ENCODE data around the gene DPP6.
"Not testable (repeated sequence)": the region's sequence is repeated elsewhere in the genome, so short reads cannot be mapped to it uniquely, and the experiment has no call there.

DPP6 gene

GRCh38 chr7:154078523-154078922 is 26.3 kb downstream of the DPP6 start:
- DNase-seq = not testable (repeated sequence)

- DNase-seq = not testable (repeated sequence)
Measured at GRCh38 chr7:154080249-154080648, 28.1 kb downstream of the DPP6 start.

GRCh38 chr7:154087037-154087725 is 35.0 kb downstream of the DPP6 start:
- not testable (repeated sequence) for DNase-seq

GRCh38 chr7:154092093-154092492 is 39.9 kb downstream of the DPP6 start:
- DNase-seq = not testable (repeated sequence)

- not testable (repeated sequence) for DNase-seq
Measured at GRCh38 chr7:154095201-154095600, 43.0 kb downstream of the DPP6 start.

- not testable (repeated sequence) for DNase-seq
Measured at GRCh38 chr7:154105063-154105462, 52.9 kb downstream of the DPP6 start.

- DNase-seq = not testable (repeated sequence)
Measured at GRCh38 chr7:154109615-154110014, 57.4 kb downstream of the DPP6 start.

- not testable (repeated sequence) for DNase-seq
Measured at GRCh38 chr7:154113732-154114351, 61.6 kb downstream of the DPP6 start.

- DNase-seq = not testable (repeated sequence)
Measured at GRCh38 chr7:154117411-154118390, 65.5 kb downstream of the DPP6 start.

GRCh38 chr7:154120825-154121224 is 68.6 kb downstream of the DPP6 start:
- DNase-seq = not testable (repeated sequence)

GRCh38 chr7:154122720-154123119 is 70.5 kb downstream of the DPP6 start:
- not testable (repeated sequence) for DNase-seq

GRCh38 chr7:154123397-154123796 is 71.2 kb downstream of the DPP6 start:
- not testable (repeated sequence) for DNase-seq

- not testable (repeated sequence) for DNase-seq
Measured at GRCh38 chr7:154129142-154129541, 76.9 kb downstream of the DPP6 start.

GRCh38 chr7:154132617-154133016 is 80.4 kb downstream of the DPP6 start:
- DNase-seq = not testable (repeated sequence)

GRCh38 chr7:154133703-154134277 is 81.6 kb downstream of the DPP6 start:
- not testable (repeated sequence) for DNase-seq

- not testable (repeated sequence) for DNase-seq
Measured at GRCh38 chr7:154134698-154135097, 82.5 kb downstream of the DPP6 start.

- not testable (repeated sequence) for DNase-seq
Measured at GRCh38 chr7:154135646-154136045, 83.4 kb downstream of the DPP6 start.

- not testable (repeated sequence) for DNase-seq
Measured at GRCh38 chr7:154145922-154146706, 93.9 kb downstream of the DPP6 start.

GRCh38 chr7:154146707-154147038 is 94.5 kb downstream of the DPP6 start:
- not testable (repeated sequence) for DNase-seq

GRCh38 chr7:154148791-154149516 is 96.8 kb downstream of the DPP6 start:
- DNase-seq = not testable (repeated sequence)

GRCh38 chr7:154150656-154151055 is 98.5 kb downstream of the DPP6 start:
- DNase-seq = not testable (repeated sequence)
